Measurements from ENCODE around the gene RPSA.
"Not testable (repeated sequence)": the region's sequence is repeated elsewhere in the genome, so short reads cannot be mapped to it uniquely, and the experiment has no call there.

GRCh38 chr3:39415302-39415701, 8.8 kb downstream of the RPSA start:
- TF ChIP-seq FOS (IDR thresholded peaks at IDR 0.05; ENCODE audit: low read depth, low read length); BHLHE40 (IDR thresholded peaks at IDR 0.05; ENCODE audit: low read depth, low read length); CTCF (conservative IDR thresholded peaks at IDR 0.05; ENCODE audit: low read depth, low read length); MXI1 (IDR thresholded peaks at IDR 0.05; ENCODE audit: borderline replicate concordance, low read depth, low read length); POLR2A (IDR thresholded peaks at IDR 0.05; ENCODE audit: low read depth, low read length); MAZ (IDR thresholded peaks at IDR 0.05; ENCODE audit: borderline replicate concordance, low read depth, low read length); SMC3 (IDR thresholded peaks at IDR 0.05; ENCODE audit: low read depth, low read length); RCOR1 (IDR thresholded peaks at IDR 0.05; ENCODE audit: insufficient replicate concordance, low read length); USF2 (IDR thresholded peaks at IDR 0.05; ENCODE audit: low read depth, low read length): not testable (repeated sequence)
